T-cell (primary cell): Measurements from ENCODE around the gene TCTN1. TPM values are rescaled to one million over a fixed set of nuclear protein-coding genes. Genes with fewer than 3 reads are reported as not detected.

Experiments
- ATAC-seq, 4 experiments: fragments of 200-7000 bp in 3 of 4; fragments of 150-1000 bp in 1 of 4; cut with Tn5 transposase; replicated peaks in 1 of 4; 1 replicate in 3 of 4; 2 replicates in 1 of 4; pipeline ENCODE4 v1.10.0; 2021; ENCODE audit warnings: moderate library complexity in 3 of 4, mild to moderate bottlenecking in 2 of 4, moderate number of reproducible peaks in 1 of 4
- CTCF ChIA-PET, 2 donors: fragments of 300-600 bp; sonication (Branson Sonifier 250); formaldehyde crosslinking; loops; one replicate each; lab custom pipeline; 2022; ENCODE audit warnings: antibody characterized with exemption in 2 of 2; lab: Charles Lee
- POLR2A ChIA-PET, 2 donors: fragments of 300-600 bp; sonication (Branson Sonifier 250); formaldehyde crosslinking; loops; one replicate each; lab custom pipeline; 2022; ENCODE audit warnings: antibody characterized with exemption in 2 of 2; lab: Charles Lee
- DNase-seq, 35 experiments: peaks; one replicate each; pipeline versions ENCODE4 v3.0.0 to v3.0.0-alpha.2; 2013 to 2023
- H3K27ac ChIP-seq: one replicate; pipeline ENCODE4 v1.5.1; 2013; ENCODE audit warnings: low read length
- H3K27me3 ChIP-seq, 2 experiments: replicated peaks in 1 of 2; 1 replicate in 1 of 2; 2 replicates in 1 of 2; pipeline versions ENCODE4 v1.6.1 to v1.7.0; 2013; ENCODE audit warnings: low read length in 1 of 2, mixed read lengths in 1 of 2; ENCODE audit not compliant: control insufficient read depth in 2 of 2, insufficient read depth in 2 of 2; ENCODE audit errors: extremely low read depth in 1 of 2
- H3K36me3 ChIP-seq, 2 donors: 1 replicate in 1 of 2; 2 replicates in 1 of 2; pipeline versions ENCODE4 v1.6.1 to v1.7.0; 2013; ENCODE audit warnings: low read length in 1 of 2; ENCODE audit not compliant: control insufficient read depth in 2 of 2, insufficient read depth in 1 of 2; ENCODE audit errors: extremely low read depth in 1 of 2
- H3K4me1 ChIP-seq, 2 experiments: 1 replicate in 1 of 2; 2 replicates in 1 of 2; pipeline versions ENCODE4 v1.6.1 to v1.7.0; 2013; ENCODE audit warnings: low read length in 2 of 2, mixed read lengths in 1 of 2; ENCODE audit not compliant: insufficient read depth in 2 of 2, control insufficient read depth in 1 of 2; ENCODE audit errors: extremely low read depth in 1 of 2
- H3K4me3 ChIP-seq, 2 donors: 1 replicate in 1 of 2; 2 replicates in 1 of 2; pipeline versions ENCODE4 v1.5.1 to v1.7.0; 2013; ENCODE audit warnings: mild to moderate bottlenecking in 2 of 2, low read length in 1 of 2, moderate library complexity in 1 of 2; ENCODE audit not compliant: control insufficient read depth in 1 of 2; ENCODE audit errors: extremely low read depth in 1 of 2
- H3K9me3 ChIP-seq: 2 replicates; pipeline ENCODE4 v1.7.0; 2013
- H3K27ac Mint-ChIP-seq, 2 donors: one replicate each; pipeline ENCODE4 v1.8.0; 2020 to 2021; ENCODE audit warnings: mild to moderate bottlenecking in 2 of 2, mixed read lengths in 2 of 2
- H3K27me3 Mint-ChIP-seq, 2 donors: one replicate each; pipeline ENCODE4 v1.8.0; 2021 to 2022; ENCODE audit warnings: mixed read lengths in 2 of 2
- H3K36me3 Mint-ChIP-seq: one replicate; pipeline ENCODE4 v1.8.0; 2021; ENCODE audit warnings: mixed read lengths
- H3K4me1 Mint-ChIP-seq, 3 donors: one replicate each; pipeline ENCODE4 v1.8.0; 2020 to 2022; ENCODE audit warnings: mixed read lengths in 3 of 3, mild to moderate bottlenecking in 1 of 3
- H3K4me3 Mint-ChIP-seq, 3 donors: one replicate each; pipeline ENCODE4 v1.8.0; 2020 to 2022; ENCODE audit warnings: mild to moderate bottlenecking in 3 of 3, mixed read lengths in 3 of 3, moderate library complexity in 3 of 3
- H3K9me3 Mint-ChIP-seq, 3 donors: one replicate each; pipeline ENCODE4 v1.8.0; 2020 to 2022; ENCODE audit warnings: mixed read lengths in 3 of 3
- WGBS: methylation state at CpG from one replicate; pipeline ENCODE4 v1.1.5; 2013; ENCODE audit warnings: missing lambda C conversion rate; ENCODE audit not compliant: insufficient coverage; 5-methylcytosine and 5-hydroxymethylcytosine counted together
- total RNA-seq, 35 experiments: library from RNA in 6 of 35; stranded (reverse) in 6 of 35; fragments of 120-200 nt in 1 of 35; gene quantifications; one replicate each; pipeline versions ENCODE4 v1.2.1 to v1.2.4 and lab custom pipeline; 2013 to 2026

Gene TCTN1
- total RNA-seq, 5 donors from 2014 or later (not counting 1 experiment from before 2014, with no cell fraction given) = 8.8 to 14.1 (median 11.5) TPM

- peaks cover 15 to 36% of the 10 kb centered on the region in 2 experiments for H3K4me1 ChIP-seq
- H3K36me3 ChIP-seq = no peaks in the 10 kb centered on the region
- H3K4me3 ChIP-seq = no peak overlapping the region
- ATAC-seq (no peak), DNase-seq (peak in 1 of 35 experiments; percentile 37)
- Mint-ChIP-seq H3K4me3 (no peak overlapping the region), H3K27me3 (no peaks in the 10 kb centered on the region), H3K4me1 (peaks cover 19 to 36% (median 34%) of the 10 kb centered on the region in 3 donors), H3K36me3 (no peaks in the 10 kb centered on the region), H3K9me3 (no peaks in the 10 kb centered on the region), H3K27ac (no peak overlapping the region)
- H3K9me3 ChIP-seq = no peaks in the 10 kb centered on the region
- POLR2A ChIA-PET = no interaction called here
- WGBS = 87% methylated on average over 4 of the region's 7 CpGs
- H3K27me3 ChIP-seq = no peaks in the 10 kb centered on the region
- CTCF ChIA-PET = interaction anchor here in 1 of 2 donors (0.5 to 0.6 kb wide), 2 partner anchors 277 to 661 kb away, joined by 3 read pairs; no protein-coding TSS in a partner anchor
- H3K27ac ChIP-seq = no peak overlapping the region
These were observed 79.8 kb downstream of the TCTN1 start for GRCh38 chr12:110693731-110694130.

- H3K27ac ChIP-seq = no peak overlapping the region
- POLR2A ChIA-PET = no interaction called here
- no peak overlapping the region for H3K27ac Mint-ChIP-seq
These were observed 80.5 kb downstream of the TCTN1 start for GRCh38 chr12:110694330-110694901.

GRCh38 chr12:110696283-110696682, 82.4 kb downstream of the TCTN1 start:
- ATAC-seq (no peak), DNase-seq (no peak)
- Histone ChIP-seq H3K27me3 (no peaks in the 10 kb centered on the region), H3K4me1 (peaks cover 8 to 21% of the 10 kb centered on the region in 2 experiments), H3K27ac (no peak overlapping the region), H3K36me3 (no peaks in the 10 kb centered on the region), H3K9me3 (no peaks in the 10 kb centered on the region), H3K4me3 (no peak overlapping the region)
- POLR2A ChIA-PET = no interaction called here
- Mint-ChIP-seq H3K27me3 (no peaks in the 10 kb centered on the region), H3K36me3 (no peaks in the 10 kb centered on the region), H3K4me1 (peaks cover 7 to 23% (median 21%) of the 10 kb centered on the region in 3 donors), H3K4me3 (no peak overlapping the region), H3K9me3 (no peaks in the 10 kb centered on the region), H3K27ac (peak overlapping the region in 1 of 2 donors; percentile 15)
- CTCF ChIA-PET = interaction anchor here in 1 of 2 donors (0.6 to 0.8 kb wide), 2 partner anchors 76 to 1271 kb away, joined by 3 to 6 read pairs; no protein-coding TSS in a partner anchor
- 100% methylated on average over 2 of the region's 3 CpGs for WGBS

More at GRCh38 chr12:110694330-110694901, 80.5 kb downstream of the TCTN1 start:
- Mint-ChIP-seq H3K9me3 (no peaks in the 10 kb centered on the region), H3K4me3 (no peak overlapping the region), H3K36me3 (no peaks in the 10 kb centered on the region), H3K4me1 (peaks cover 17 to 35% (median 33%) of the 10 kb centered on the region in 3 donors), H3K27me3 (no peaks in the 10 kb centered on the region)
- no peaks in the 10 kb centered on the region for H3K27me3 ChIP-seq
- H3K4me3 ChIP-seq = no peak overlapping the region
- H3K9me3 ChIP-seq = no peaks in the 10 kb centered on the region
- CTCF ChIA-PET = no interaction called here
- 90% methylated on average over 12 of the region's 12 CpGs for whole genome bisulfite sequencing
- peak in 1 of 35 experiments; percentile 26 for DNase-seq
- H3K4me1 ChIP-seq = peaks cover 15 to 31% of the 10 kb centered on the region in 2 experiments
- H3K36me3 ChIP-seq = no peaks in the 10 kb centered on the region
- ATAC-seq = no peak

GRCh38 chr12:110697236-110697635, 83.3 kb downstream of the TCTN1 start:
- Mint-ChIP-seq H3K36me3 (no peaks in the 10 kb centered on the region), H3K9me3 (no peaks in the 10 kb centered on the region), H3K4me3 (no peak overlapping the region), H3K27me3 (no peaks in the 10 kb centered on the region), H3K4me1 (peaks cover 7 to 15% (median 14%) of the 10 kb centered on the region in 3 donors), H3K27ac (peak overlapping the region in 1 of 2 donors; percentile 0)
- Histone ChIP-seq H3K36me3 (no peaks in the 10 kb centered on the region), H3K4me3 (no peak overlapping the region), H3K4me1 (peaks cover 8 to 18% of the 10 kb centered on the region in 2 experiments), H3K27me3 (no peaks in the 10 kb centered on the region), H3K9me3 (no peaks in the 10 kb centered on the region), H3K27ac (no peak overlapping the region)
- ChIA-PET POLR2A (no interaction called here), CTCF (interaction anchor here (0.7 to 1.2 kb wide), 3 partner anchors 19 to 146 kb away, joined by 3 read pairs; no protein-coding TSS in a partner anchor)
- ATAC-seq (no peak), DNase-seq (no peak)
- WGBS = 89% methylated on average over 2 of the region's 2 CpGs

DNA sequence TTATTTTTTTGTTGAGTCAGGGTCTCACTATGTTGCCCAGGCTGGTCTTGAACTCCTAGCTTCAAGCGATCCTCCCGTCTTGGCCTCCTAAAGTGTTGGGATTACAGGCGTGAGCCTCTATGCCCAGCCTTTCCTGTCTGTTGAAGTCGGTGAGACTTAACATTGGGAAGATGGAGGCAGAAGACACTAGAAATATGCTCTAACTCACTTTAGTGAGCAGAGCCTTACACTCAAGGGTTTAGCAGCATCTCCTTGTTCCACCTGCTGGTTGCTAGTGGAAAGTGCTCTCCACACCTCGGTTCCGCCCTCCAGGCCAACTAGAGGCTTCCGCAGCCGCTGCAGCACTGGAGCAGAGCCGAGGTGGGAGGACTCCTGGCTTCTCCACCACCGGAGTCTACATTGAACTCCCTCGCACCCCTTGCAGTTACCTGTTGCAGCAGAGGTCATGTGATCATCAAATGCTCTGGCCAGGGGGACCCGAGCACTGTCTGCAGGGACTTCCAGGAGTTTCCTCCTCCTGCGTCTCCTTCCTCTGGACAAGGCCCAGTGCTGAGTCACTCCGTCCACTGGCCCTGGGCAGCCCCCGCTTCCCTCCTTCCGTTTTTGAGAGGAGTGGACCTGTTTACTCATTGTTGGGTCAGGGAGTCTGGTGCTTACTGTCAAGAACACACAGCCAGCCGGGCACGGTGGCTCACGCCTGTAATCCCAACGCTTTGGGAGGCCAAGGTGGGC, 84.4 kb downstream of the TCTN1 start:
- no peaks in the 10 kb centered on the region for H3K27me3 ChIP-seq
- 37% methylated on average over 13 of the region's 20 CpGs for WGBS
- peak overlapping the region in 1 of 2 donors; percentile 6 for H3K4me3 ChIP-seq
- Mint-ChIP-seq H3K4me1 (peaks cover 7 to 15% (median 14%) of the 10 kb centered on the region in 3 donors), H3K27me3 (no peaks in the 10 kb centered on the region), H3K27ac (peak overlapping the region; percentile 86 to 87), H3K4me3 (no peak overlapping the region), H3K9me3 (no peaks in the 10 kb centered on the region), H3K36me3 (no peaks in the 10 kb centered on the region)
- peak; percentile 98 to 100 (median 100) for ATAC-seq
- CTCF ChIA-PET = interaction anchor here (0.6 to 1.2 kb wide), 3 partner anchors 95 to 620 kb away, joined by 3 to 4 read pairs (median 3); no protein-coding TSS in a partner anchor
- no peak overlapping the region for H3K27ac ChIP-seq
- DNase-seq = peak; percentile 56 to 88 (median 75)
- POLR2A ChIA-PET = no interaction called here
- H3K9me3 ChIP-seq = no peaks in the 10 kb centered on the region
- H3K36me3 ChIP-seq = no peaks in the 10 kb centered on the region
- peaks cover 8 to 18% of the 10 kb centered on the region in 2 experiments for H3K4me1 ChIP-seq
